ENCODE data around the gene GRM8. TPM values are rescaled to one million over a fixed set of nuclear protein-coding genes. Genes with fewer than 3 reads are reported as not detected.

Gene GRM8
- total and polyA plus RNA-seq, 8 donors: 0.25 to 2.8 (median 1.3) TPM; not detected in 4

DNA sequence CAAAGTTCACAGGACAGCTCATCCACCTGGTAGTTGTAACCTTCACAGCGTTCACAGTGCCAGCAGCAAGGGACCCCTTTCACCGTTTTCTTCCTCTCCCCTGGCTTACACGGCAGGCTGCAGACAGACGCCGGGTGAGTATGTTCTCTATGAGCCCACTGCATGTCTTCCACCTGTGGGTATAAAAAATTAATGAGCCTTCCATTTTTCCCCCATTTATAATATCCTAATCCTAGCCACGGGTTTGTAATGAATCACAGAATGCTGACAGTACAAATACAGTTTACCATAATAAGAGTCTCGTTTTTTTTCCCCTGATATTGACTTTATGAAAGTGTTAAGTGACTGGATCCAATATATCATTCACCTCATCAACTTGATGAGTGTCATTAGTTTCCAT is 719.0 kb downstream of the GRM8 start:
- Histone ChIP-seq H3K4me1 (no peaks in the 10 kb centered on the region), H3K9me3 (no peaks in the 10 kb centered on the region), H3K4me3 (no peak overlapping the region), H3K27ac (no peak overlapping the region), H3K36me3 (no peaks in the 10 kb centered on the region), H3K27me3 (no peaks in the 10 kb centered on the region)
- no peak for TF ChIP-seq POLR2A (IDR thresholded peaks at IDR 0.05)
- no peak for TF ChIP-seq POLR2AphosphoS5 (IDR thresholded peaks at IDR 0.05)
- no peak for TF ChIP-seq EP300 (IDR thresholded peaks at IDR 0.05)
- no peak for TF ChIP-seq CTCF (IDR thresholded peaks at IDR 0.05)
- 72 to 84% (median 77%) methylated on average over 7 of the region's 7 CpGs for WGBS, 5 donors
- DNase-seq: no peak
- intact Hi-C loops (cut with DNase I; ENCODE audit: low total_unique reads): no loop called here

DNA sequence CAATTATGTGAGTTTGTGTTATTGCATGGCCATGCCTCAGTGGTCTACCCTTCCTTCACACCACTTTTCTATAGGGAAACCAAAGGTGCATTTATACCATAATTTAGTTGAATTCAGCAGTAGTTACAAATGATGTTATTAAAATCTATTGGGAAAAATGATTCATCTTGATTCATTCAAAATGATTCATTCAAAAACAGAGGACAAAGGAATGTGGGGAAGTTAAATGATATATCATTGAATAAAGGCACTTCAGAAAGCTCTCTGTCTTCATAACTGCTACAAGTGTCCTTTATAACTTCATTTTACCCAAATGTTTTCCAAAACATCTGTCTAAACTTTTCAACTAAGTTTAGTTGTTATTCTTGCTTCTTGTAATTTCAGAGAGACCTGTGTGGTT is 722.9 kb downstream of the GRM8 start:
- H3K4me3 ChIP-seq: no peak overlapping the region
- H3K36me3 ChIP-seq: no peaks in the 10 kb centered on the region
- H3K4me1 ChIP-seq: no peaks in the 10 kb centered on the region
- H3K9me3 ChIP-seq: no peaks in the 10 kb centered on the region
- DNase-seq: no peak
- intact Hi-C loops (cut with DNase I; ENCODE audit: low total_unique reads): no loop called here
- no peaks in the 10 kb centered on the region for H3K27me3 ChIP-seq
- no peak overlapping the region for H3K27ac ChIP-seq
- TF ChIP-seq EP300 (IDR thresholded peaks at IDR 0.05) (no peak), CTCF (IDR thresholded peaks at IDR 0.05) (no peak), POLR2A (IDR thresholded peaks at IDR 0.05) (no peak), POLR2AphosphoS5 (IDR thresholded peaks at IDR 0.05) (no peak)

- intact Hi-C loops (cut with DNase I; ENCODE audit: low total_unique reads): no loop called here
- DNase-seq: no peak
- Histone ChIP-seq H3K36me3 (no peaks in the 10 kb centered on the region), H3K27me3 (no peaks in the 10 kb centered on the region), H3K4me3 (no peak overlapping the region), H3K9me3 (no peaks in the 10 kb centered on the region), H3K27ac (no peak overlapping the region), H3K4me1 (no peaks in the 10 kb centered on the region)
- TF ChIP-seq EP300 (IDR thresholded peaks at IDR 0.05): no peak
- no peak for TF ChIP-seq POLR2A (IDR thresholded peaks at IDR 0.05)
- TF ChIP-seq CTCF (IDR thresholded peaks at IDR 0.05): no peak
- TF ChIP-seq POLR2AphosphoS5 (IDR thresholded peaks at IDR 0.05): no peak
- WGBS, 5 donors: 80 to 92% (median 86%) methylated on average over 3 of the region's 3 CpGs
Observed at GRCh38 chr7:126529254-126529653, 723.5 kb downstream of the GRM8 start.

- intact Hi-C loops (cut with DNase I; ENCODE audit: low total_unique reads): no loop called here
- no peak for TF ChIP-seq POLR2A (IDR thresholded peaks at IDR 0.05)
- Histone ChIP-seq H3K27me3 (no peaks in the 10 kb centered on the region), H3K36me3 (no peaks in the 10 kb centered on the region), H3K27ac (no peak overlapping the region), H3K4me1 (no peaks in the 10 kb centered on the region), H3K4me3 (no peak overlapping the region), H3K9me3 (no peaks in the 10 kb centered on the region)
- DNase-seq: no peak
- 88 to 92% (median 90%) methylated on average over 2 of the region's 2 CpGs for WGBS, 5 donors
Observed at GRCh38 chr7:126525906-126526305, 726.8 kb downstream of the GRM8 start.

GRCh38 chr7:126524967-126525366 is 727.8 kb downstream of the GRM8 start:
- no peak for DNase-seq
- intact Hi-C loops (cut with DNase I; ENCODE audit: low total_unique reads): no loop called here
- Histone ChIP-seq H3K36me3 (no peaks in the 10 kb centered on the region), H3K4me1 (no peaks in the 10 kb centered on the region), H3K27me3 (no peaks in the 10 kb centered on the region), H3K9me3 (no peaks in the 10 kb centered on the region), H3K4me3 (no peak overlapping the region), H3K27ac (no peak overlapping the region)
- TF ChIP-seq POLR2A (IDR thresholded peaks at IDR 0.05): no peak
- no peak for TF ChIP-seq POLR2AphosphoS5 (IDR thresholded peaks at IDR 0.05)
- no peak for TF ChIP-seq EP300 (IDR thresholded peaks at IDR 0.05)
- no peak for TF ChIP-seq CTCF (IDR thresholded peaks at IDR 0.05)
- 67 to 83% (median 74%) methylated on average over 1 of the region's 1 CpG for WGBS, 5 donors

Data from stomach (tissue), 9 donors.